ENCODE data around the gene IL17RA. TPM values are rescaled to one million over a fixed set of nuclear protein-coding genes. Genes with fewer than 3 reads are reported as not detected.

Gene IL17RA
- total RNA-seq, 4 donors from 2014 or later: 2.6 to 19.3 (median 6.2) TPM

GRCh38 chr22:17102297-17102667 lies 17.5 kb downstream of the IL17RA start:
- Histone ChIP-seq H3K27ac (no peak overlapping the region), H3K4me1 (no peaks in the 10 kb centered on the region), H3K36me3 (no peaks in the 10 kb centered on the region), H3K9me3 (no peaks in the 10 kb centered on the region), H3K27me3 (no peaks in the 10 kb centered on the region), H3K4me3 (no peak overlapping the region)
- TF ChIP-seq CTCF (IDR thresholded peaks at IDR 0.05) (no peak), POLR2A (IDR thresholded peaks at IDR 0.05) (no peak)
- DNase-seq: no peak
- intact Hi-C loops (cut with DNase I; ENCODE audit: low total_unique reads): no loop called here

GRCh38 chr22:17103351-17103750 lies 18.6 kb downstream of the IL17RA start:
- no peak for DNase-seq
- Histone ChIP-seq H3K36me3 (no peaks in the 10 kb centered on the region), H3K4me3 (no peak overlapping the region), H3K9me3 (no peaks in the 10 kb centered on the region), H3K4me1 (no peaks in the 10 kb centered on the region), H3K27ac (no peak overlapping the region), H3K27me3 (no peaks in the 10 kb centered on the region)
- no peak for TF ChIP-seq POLR2A (IDR thresholded peaks at IDR 0.05)
- TF ChIP-seq CTCF (IDR thresholded peaks at IDR 0.05): no peak
- intact Hi-C loops (cut with DNase I; ENCODE audit: low total_unique reads): no loop called here

GRCh38 chr22:17104336-17104935 lies 19.6 kb downstream of the IL17RA start:
- H3K36me3 ChIP-seq: no peaks in the 10 kb centered on the region
- H3K4me3 ChIP-seq: no peak overlapping the region
- TF ChIP-seq POLR2A (IDR thresholded peaks at IDR 0.05) (no peak), CTCF (IDR thresholded peaks at IDR 0.05) (no peak)
- no peaks in the 10 kb centered on the region for H3K4me1 ChIP-seq
- no peak for DNase-seq
- no peak overlapping the region for H3K27ac ChIP-seq
- intact Hi-C loops (cut with DNase I; ENCODE audit: low total_unique reads): no loop called here
- H3K9me3 ChIP-seq: no peaks in the 10 kb centered on the region
- H3K27me3 ChIP-seq: no peaks in the 10 kb centered on the region

- no peak for DNase-seq
- TF ChIP-seq CTCF (IDR thresholded peaks at IDR 0.05) (no peak), POLR2A (IDR thresholded peaks at IDR 0.05) (no peak)
- intact Hi-C loops (cut with DNase I; ENCODE audit: low total_unique reads): no loop called here
- Histone ChIP-seq H3K4me1 (no peaks in the 10 kb centered on the region), H3K9me3 (no peaks in the 10 kb centered on the region), H3K27ac (no peak overlapping the region), H3K27me3 (no peaks in the 10 kb centered on the region), H3K4me3 (no peak overlapping the region), H3K36me3 (no peaks in the 10 kb centered on the region)
These were observed 20.6 kb downstream of the IL17RA start for GRCh38 chr22:17105143-17106129.

- no peak for DNase-seq
- no peaks in the 10 kb centered on the region for H3K36me3 ChIP-seq
These were observed 21.5 kb downstream of the IL17RA start for GRCh38 chr22:17106161-17106784.

More at GRCh38 chr22:17106161-17106784, 21.5 kb downstream of the IL17RA start:
- no peak overlapping the region for H3K4me3 ChIP-seq
- TF ChIP-seq CTCF (IDR thresholded peaks at IDR 0.05) (no peak), POLR2A (IDR thresholded peaks at IDR 0.05) (no peak)
- no peak overlapping the region for H3K27ac ChIP-seq
- intact Hi-C loops (cut with DNase I; ENCODE audit: low total_unique reads): no loop called here
- H3K27me3 ChIP-seq: no peaks in the 10 kb centered on the region
- no peaks in the 10 kb centered on the region for H3K9me3 ChIP-seq
- no peaks in the 10 kb centered on the region for H3K4me1 ChIP-seq
